ENCODE measurements around the gene SQOR. TPM values are rescaled to one million over a fixed set of nuclear protein-coding genes. Genes with fewer than 3 reads are reported as not detected.
A peak's percentile ranks its signal among the peaks of the same experiment; 100 is the strongest.

SQOR gene
- total RNA-seq, 1 donor from 2014 or later = 29.4 TPM

- peak; percentile 78 for DNase-seq (ENCODE audit: low spot score)
Observed at GRCh38 chr15:45705510-45706473, 71.0 kb downstream of the SQOR start.

- DNase-seq (ENCODE audit: low spot score) = no peak
Observed at GRCh38 chr15:45710657-45711056, 75.8 kb downstream of the SQOR start.

GRCh38 chr15:45714590-45715488 lies 80.0 kb downstream of the SQOR start:
- peak; percentile 52 for DNase-seq (ENCODE audit: low spot score)

GRCh38 chr15:45715528-45715927 lies 80.7 kb downstream of the SQOR start:
- no peak for DNase-seq (ENCODE audit: low spot score)

GRCh38 chr15:45719490-45719889 lies 84.7 kb downstream of the SQOR start:
- no peak for DNase-seq (ENCODE audit: low spot score)

GRCh38 chr15:45720183-45720582 lies 85.4 kb downstream of the SQOR start:
- no peak for DNase-seq (ENCODE audit: low spot score)

GRCh38 chr15:45728641-45729040 lies 93.8 kb downstream of the SQOR start:
- no peak for DNase-seq (ENCODE audit: low spot score)

- no peak for DNase-seq (ENCODE audit: low spot score)
Observed at GRCh38 chr15:45729141-45729540, 94.3 kb downstream of the SQOR start.

GRCh38 chr15:45731343-45731742 lies 96.5 kb downstream of the SQOR start:
- DNase-seq (ENCODE audit: low spot score) = no peak

- DNase-seq (ENCODE audit: low spot score) = no peak
Observed at GRCh38 chr15:45732662-45733061, 97.8 kb downstream of the SQOR start.

- DNase-seq (ENCODE audit: low spot score) = no peak
Observed at GRCh38 chr15:45734260-45734711, 99.5 kb downstream of the SQOR start.

Other genes starting within 250 kb of the SQOR start
- gene SLC30A4, start 112.3 kb upstream of the SQOR start, total RNA-seq = 4.7 TPM
- 30.9 TPM for gene BLOC1S6, start 47.6 kb upstream of the SQOR start, total RNA-seq